Fibroblast of lung (primary cell): Measurements from ENCODE around the gene N4BP2L2. TPM values are rescaled to one million over a fixed set of nuclear protein-coding genes. Genes with fewer than 3 reads are reported as not detected.

Experiments used
- DNase-seq, 2 donors: peaks; one replicate each; pipeline versions ENCODE4 v3.0.0 to v3.0.0-alpha.2; 2010; ENCODE audit warnings: low read depth in 2 of 2
- H2AFZ ChIP-seq: 2 replicates; pipeline ENCODE4 v1.5.1; 2012; ENCODE audit warnings: low read length, control low read depth, inconsistent platforms
- H3K27ac ChIP-seq: 2 replicates; pipeline ENCODE4 v1.5.1; 2011; ENCODE audit warnings: low read length, control low read depth; ENCODE audit not compliant: insufficient read depth
- H3K27me3 ChIP-seq: 2 replicates; pipeline ENCODE4 v1.5.1; 2011; ENCODE audit warnings: mild to moderate bottlenecking, low read length; ENCODE audit not compliant: control insufficient read depth, insufficient read depth
- H3K36me3 ChIP-seq: 2 replicates; pipeline ENCODE4 v1.5.1; 2011; ENCODE audit warnings: low read length; ENCODE audit not compliant: control insufficient read depth, insufficient read depth
- H3K4me1 ChIP-seq: 2 replicates; pipeline ENCODE4 v1.5.1; 2011; ENCODE audit warnings: low read length; ENCODE audit not compliant: control insufficient read depth, insufficient read depth; ENCODE audit errors: extremely low read depth
- H3K4me2 ChIP-seq: 2 replicates; pipeline ENCODE4 v1.5.1; 2011; ENCODE audit warnings: low read length, control low read depth; ENCODE audit not compliant: insufficient read depth; ENCODE audit errors: extremely low read depth
- H3K4me3 ChIP-seq, 4 experiments: fragments of 200-600 bp in 1 of 4; sonication (generic) in 1 of 4; replicated peaks in 1 of 4; 2 replicates each; pipeline ENCODE4 v1.5.1; 2011 to 2016; ENCODE audit warnings: low read length in 4 of 4, low read depth in 3 of 4, mild to moderate bottlenecking in 3 of 4, control low read depth in 2 of 4, inconsistent platforms in 1 of 4, mixed read lengths in 1 of 4; ENCODE audit not compliant: insufficient read depth in 1 of 4; ENCODE audit errors: control extremely low read depth in 1 of 4
- H3K79me2 ChIP-seq: 2 replicates; pipeline ENCODE4 v1.5.1; 2012; ENCODE audit warnings: mild to moderate bottlenecking, low read length, inconsistent platforms; ENCODE audit not compliant: control insufficient read depth, insufficient read depth
- H3K9ac ChIP-seq: 2 replicates; pipeline ENCODE4 v1.5.1; 2011; ENCODE audit warnings: mild to moderate bottlenecking, low read length, control low read depth; ENCODE audit not compliant: insufficient read depth
- H3K9me3 ChIP-seq: 2 replicates; pipeline ENCODE4 v1.5.1; 2012; ENCODE audit warnings: low read depth, low read length; ENCODE audit not compliant: control insufficient read depth, insufficient read depth
- H4K20me1 ChIP-seq: 2 replicates; pipeline ENCODE4 v1.5.1; 2011; ENCODE audit warnings: low read length; ENCODE audit not compliant: control insufficient read depth, insufficient read depth; ENCODE audit errors: extremely low read depth
- CTCF ChIP-seq, 2 donors: IDR thresholded peaks in 1 of 2; conservative IDR thresholded peaks in 1 of 2; 1 replicate in 1 of 2; 2 replicates in 1 of 2; pipeline ENCODE4 v1.5.1; 2011 to 2012; ENCODE audit warnings: low read length in 2 of 2, control low read depth in 1 of 2, inconsistent platforms in 1 of 2, low read depth in 1 of 2, mild to moderate bottlenecking in 1 of 2
- EZH2 ChIP-seq: IDR thresholded peaks from 2 replicates; pipeline ENCODE4 v1.5.1; 2012; ENCODE audit warnings: low read length, control low read depth, mild to moderate bottlenecking; ENCODE audit errors: missing control alignments
- polyA plus RNA-seq, 2 donors: library from polyadenylated mRNA; depleted of rRNA in 1 of 2; stranded (reverse) in 1 of 2; unstranded in 1 of 2; fragments of >200 nt; gene quantifications; 2 replicates each; pipeline ENCODE4 v1.2.1, GENCODE V29; 2011 to 2012; ENCODE audit warnings: missing spikeins in 1 of 2
- total RNA-seq: library from RNA; depleted of rRNA; stranded (reverse); fragments of >200 nt; gene quantifications from 2 replicates; pipeline ENCODE4 v1.2.1, GENCODE V29; 2014

Gene N4BP2L2
- total and polyA plus RNA-seq, 2 donors (not counting 1 experiment from before 2014, with no cell fraction given): 62.4 to 139 TPM

DNA sequence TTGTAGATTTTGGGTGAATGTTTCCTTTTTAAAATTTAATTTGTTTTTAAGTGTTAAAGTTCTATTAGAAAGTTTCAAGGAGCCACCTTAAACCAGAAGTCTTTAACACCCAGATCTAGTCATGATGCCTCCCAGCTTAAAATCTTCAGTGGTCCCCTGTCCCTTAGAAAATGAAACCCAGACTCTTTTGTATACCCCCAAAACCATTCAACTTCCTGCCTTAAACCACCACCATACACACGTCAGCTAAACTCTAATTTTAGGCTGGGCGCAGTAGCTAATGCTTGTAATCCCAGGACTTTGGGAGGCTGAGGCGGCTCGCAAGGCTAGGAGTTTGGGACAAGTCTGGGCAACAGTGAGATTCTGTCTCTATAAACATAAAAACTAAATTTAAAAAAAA is 148.5 kb downstream of the N4BP2L2 start:
- Histone ChIP-seq H3K4me1 (no peaks in the 10 kb centered on the region), H3K27me3 (no peaks in the 10 kb centered on the region), H3K9me3 (no peaks in the 10 kb centered on the region), H2AFZ (no peak overlapping the region), H3K4me2 (no peak overlapping the region), H3K79me2 (no peaks in the 10 kb centered on the region), H4K20me1 (no peaks in the 10 kb centered on the region), H3K27ac (no peak overlapping the region), H3K4me3 (no peak overlapping the region), H3K9ac (no peak overlapping the region), H3K36me3 (no peaks in the 10 kb centered on the region)
- DNase-seq: no peak
- TF ChIP-seq EZH2 (no peak), CTCF (conservative IDR thresholded peaks at IDR 0.05 in 1 of 2, IDR thresholded peaks at IDR 0.05 in 1 of 2; ENCODE audit: low read depth in 1 of 2, low read length in 2 of 2) (no peak)

DNA sequence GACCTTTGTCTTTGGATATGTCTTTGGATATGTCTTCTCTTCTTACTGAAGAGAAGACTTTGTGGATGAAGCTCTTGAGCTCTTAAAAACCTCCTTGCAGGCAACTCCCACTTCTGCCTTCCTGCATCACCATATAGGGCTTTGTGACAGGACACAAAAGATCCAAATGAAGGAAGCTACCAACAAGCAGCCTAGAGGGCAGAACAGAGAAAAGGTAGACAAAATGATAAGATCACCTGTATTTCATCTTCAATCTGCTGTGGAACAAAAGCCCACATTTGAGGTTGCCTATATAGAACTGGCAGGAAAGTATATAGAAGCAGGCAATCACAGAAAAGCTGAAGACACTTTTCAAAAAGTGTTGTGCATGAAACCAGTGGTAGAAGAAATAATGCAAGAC is 153.2 kb downstream of the N4BP2L2 start:
- Histone ChIP-seq H3K27me3 (no peaks in the 10 kb centered on the region), H3K27ac (no peak overlapping the region), H3K9me3 (no peaks in the 10 kb centered on the region), H2AFZ (no peak overlapping the region), H3K4me3 (no peak overlapping the region), H3K79me2 (no peaks in the 10 kb centered on the region), H3K4me1 (no peaks in the 10 kb centered on the region), H3K36me3 (no peaks in the 10 kb centered on the region), H3K9ac (no peak overlapping the region), H3K4me2 (no peak overlapping the region), H4K20me1 (no peaks in the 10 kb centered on the region)
- no peak for DNase-seq
- TF ChIP-seq CTCF (conservative IDR thresholded peaks at IDR 0.05 in 1 of 2, IDR thresholded peaks at IDR 0.05 in 1 of 2; ENCODE audit: low read depth in 1 of 2, low read length in 2 of 2): no peak
- no peak for TF ChIP-seq EZH2

GRCh38 chr13:32384702-32385101 is 153.9 kb downstream of the N4BP2L2 start:
- no peaks in the 10 kb centered on the region for H3K27me3 ChIP-seq
- TF ChIP-seq CTCF (conservative IDR thresholded peaks at IDR 0.05 in 1 of 2, IDR thresholded peaks at IDR 0.05 in 1 of 2; ENCODE audit: low read depth in 1 of 2, low read length in 2 of 2): no peak
- H3K4me1 ChIP-seq: no peaks in the 10 kb centered on the region
- no peaks in the 10 kb centered on the region for H3K9me3 ChIP-seq
- H3K9ac ChIP-seq: no peak overlapping the region
- H3K79me2 ChIP-seq: no peaks in the 10 kb centered on the region
- H3K4me3 ChIP-seq: no peak overlapping the region
- DNase-seq: no peak
- no peaks in the 10 kb centered on the region for H3K36me3 ChIP-seq
- H3K27ac ChIP-seq: no peak overlapping the region
- H3K4me2 ChIP-seq: no peak overlapping the region
- H2AFZ ChIP-seq: no peak overlapping the region
- no peaks in the 10 kb centered on the region for H4K20me1 ChIP-seq
